Activated naive CD4-positive, alpha-beta T cell treated with anti-CD3 and anti-CD28 coated beads, Interleukin-2, amount 50 U/mL, for 16 hours (primary cell): ENCODE data around the gene NPIPA5.
"Not testable (repeated sequence)": the region's sequence is repeated elsewhere in the genome, so short reads cannot be mapped to it uniquely, and the experiment has no call there.

Source experiments
- DNase-seq: peaks from one replicate; pipeline ENCODE4 v3.0.0-alpha.2; 2020

NPIPA5 gene

GRCh38 chr16:15378194-15378593 lies at the start of gene NPIPA5:
Gene NPIPA5 (minus strand): TSS chr16:15378294. CDS start chr16:15378294, 0 bp downstream.
- not testable (repeated sequence) for DNase-seq

DNA sequence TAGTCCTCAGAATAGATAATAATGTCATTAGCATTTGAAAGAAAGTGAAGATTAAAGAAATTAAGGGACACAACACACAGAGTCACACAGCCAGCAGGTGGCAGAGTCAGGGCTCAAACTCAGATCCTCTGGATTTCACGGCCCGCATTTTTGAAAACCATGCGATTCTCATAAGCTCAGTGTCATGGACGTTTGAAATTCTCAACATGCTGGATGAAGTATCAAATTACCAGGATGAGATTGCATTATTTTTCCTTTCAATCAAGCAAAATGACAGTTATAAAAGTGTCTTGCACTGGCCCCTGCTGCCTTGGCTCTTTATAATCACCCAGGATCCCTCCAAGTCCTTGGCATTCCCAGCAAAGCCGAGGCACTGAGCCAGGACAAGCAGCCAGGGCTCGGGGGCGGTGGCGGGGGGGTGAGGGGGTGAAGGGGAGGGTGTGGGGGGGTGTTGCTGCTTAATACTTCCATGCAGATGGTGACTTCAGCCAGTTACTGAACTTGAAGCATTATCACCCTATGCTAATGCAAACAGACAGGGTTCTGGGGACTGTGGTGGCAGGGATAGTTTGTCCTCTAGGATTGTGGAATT lies 49.6 kb upstream of the NPIPA5 start:
- peak; percentile 67 for DNase-seq

DNA sequence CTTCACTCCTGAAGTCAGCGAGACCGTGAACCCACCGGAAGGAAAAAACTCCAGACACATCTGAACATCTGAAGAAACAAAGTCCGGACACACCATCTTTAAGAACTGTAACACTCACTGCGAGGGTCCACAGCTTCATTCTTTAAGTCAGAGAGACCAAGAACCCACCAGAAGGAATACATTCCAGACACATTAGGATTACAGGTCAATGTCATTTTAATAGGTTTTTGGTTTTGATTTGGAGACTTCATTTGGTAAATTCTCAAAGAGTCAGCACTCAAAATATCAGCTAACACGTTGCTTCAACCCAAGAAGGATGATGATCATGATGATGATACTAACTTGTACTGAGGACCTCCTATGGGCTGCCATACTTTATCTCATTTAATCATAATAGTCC lies 48.7 kb upstream of the NPIPA5 start:
- no peak for DNase-seq

DNA sequence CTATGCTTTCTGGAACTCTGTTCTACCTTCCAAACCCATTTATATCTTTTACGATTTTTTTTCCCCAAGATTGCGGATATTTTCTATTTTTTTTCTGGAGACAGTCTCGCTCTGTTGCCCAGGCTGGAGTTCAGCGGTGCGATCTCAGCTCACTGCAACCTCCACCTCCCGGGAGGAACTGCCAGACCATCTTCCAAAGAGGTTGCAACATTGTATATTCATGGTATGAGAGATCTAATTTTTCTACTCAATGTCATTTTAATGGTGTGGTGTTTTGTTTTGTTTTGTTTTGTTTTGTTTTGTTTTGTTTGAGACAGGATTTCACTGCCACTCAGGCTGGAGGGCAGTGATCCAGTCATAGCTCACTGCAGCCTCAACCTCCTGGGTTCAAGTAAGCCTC lies 47.8 kb upstream of the NPIPA5 start:
- DNase-seq: no peak

GRCh38 chr16:15422222-15422621 lies 44.1 kb upstream of the NPIPA5 start:
- DNase-seq: no peak

- DNase-seq: not testable (repeated sequence)
Observed at GRCh38 chr16:15421696-15422095, 43.6 kb upstream of the NPIPA5 start.

- DNase-seq: no peak
Observed at GRCh38 chr16:15418206-15418605, 40.1 kb upstream of the NPIPA5 start.

GRCh38 chr16:15417197-15417596 lies 39.1 kb upstream of the NPIPA5 start:
- no peak for DNase-seq

DNA sequence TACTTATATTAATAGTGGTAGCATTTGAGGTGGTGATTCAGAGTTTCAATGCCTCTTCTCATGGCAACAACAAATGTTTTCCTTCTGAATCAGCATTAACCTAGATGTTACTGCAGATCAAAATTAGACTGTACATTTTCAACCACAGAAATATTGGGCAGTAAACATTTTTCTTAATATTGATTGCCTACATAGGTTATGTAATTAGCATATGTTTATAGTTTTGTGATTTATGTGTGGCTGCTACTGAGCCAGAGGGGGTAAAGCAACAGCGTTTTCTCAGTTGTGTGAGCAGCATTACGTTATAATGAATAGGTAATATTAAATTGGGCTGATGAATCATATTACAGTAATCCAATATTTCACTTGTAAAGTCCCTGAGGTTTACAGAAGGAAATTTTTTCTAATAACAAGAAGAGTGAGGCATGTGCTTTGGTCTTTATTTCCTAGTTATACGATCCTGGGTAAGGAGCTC lies 37.5 kb upstream of the NPIPA5 start:
- DNase-seq: no peak

DNA sequence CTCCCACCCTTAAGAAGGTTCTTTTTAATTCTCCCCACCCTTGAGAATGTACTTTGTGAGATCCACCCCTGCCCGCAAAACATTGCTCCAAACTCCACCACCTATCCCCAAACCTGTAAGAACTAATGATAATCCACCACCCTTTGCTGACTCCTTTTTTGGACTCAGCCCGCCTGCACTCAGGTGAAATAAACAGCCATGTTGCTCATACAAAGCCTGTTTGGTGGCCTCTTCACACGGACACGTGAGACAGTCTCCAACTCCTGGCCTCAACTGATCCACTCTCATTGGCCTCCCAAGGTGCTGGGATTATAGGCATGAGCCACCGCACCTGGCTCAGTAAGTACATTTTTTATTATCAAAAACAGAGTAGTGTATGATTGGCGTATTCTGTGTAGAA lies 31.4 kb upstream of the NPIPA5 start:
- DNase-seq: not testable (repeated sequence)

- DNase-seq: not testable (repeated sequence)
Observed at GRCh38 chr16:15407756-15408155, 29.7 kb upstream of the NPIPA5 start.

DNA sequence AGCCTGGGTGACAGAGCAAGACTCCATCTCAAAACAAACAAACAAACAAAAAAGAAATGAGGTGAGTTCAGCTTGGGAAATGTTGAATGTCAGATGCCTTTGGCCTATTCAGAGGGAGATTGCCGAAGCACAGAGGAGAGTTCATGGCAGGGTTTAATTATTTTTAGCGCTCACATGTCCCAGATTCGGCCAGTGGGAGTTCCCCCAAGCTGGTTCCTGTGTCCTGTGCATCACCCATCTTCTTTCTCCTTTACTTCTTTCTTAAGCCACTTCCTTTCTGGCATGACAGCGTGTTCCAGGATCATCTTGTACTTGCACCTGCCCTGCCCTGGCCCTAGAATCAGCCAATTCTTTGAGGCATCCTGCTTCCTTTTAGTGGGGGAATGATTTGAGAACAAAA lies 26.7 kb upstream of the NPIPA5 start:
- DNase-seq: no peak

DNA sequence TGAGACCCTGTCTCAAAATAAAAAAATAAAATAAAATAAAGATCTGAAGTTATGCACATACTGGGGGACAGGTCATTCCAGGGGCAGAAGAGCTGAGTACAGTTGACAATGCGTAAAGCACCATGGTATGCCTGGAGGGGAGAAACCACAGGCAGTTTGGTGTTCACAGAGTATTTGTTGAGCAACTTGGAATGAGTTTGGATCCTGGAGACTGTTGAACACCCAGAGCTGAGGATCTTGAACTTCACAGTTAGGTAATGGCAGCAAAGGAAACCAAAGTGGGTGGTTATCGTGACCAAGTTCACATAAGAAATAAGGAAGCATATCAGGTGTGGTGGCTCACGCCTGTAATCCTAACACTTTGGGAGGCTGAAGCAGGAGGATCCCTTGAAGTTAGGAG lies 26.0 kb upstream of the NPIPA5 start:
- not testable (repeated sequence) for DNase-seq

GRCh38 chr16:15403392-15403995 lies 25.4 kb upstream of the NPIPA5 start:
- DNase-seq: no peak

GRCh38 chr16:15401972-15402371 lies 23.9 kb upstream of the NPIPA5 start:
- no peak for DNase-seq

DNA sequence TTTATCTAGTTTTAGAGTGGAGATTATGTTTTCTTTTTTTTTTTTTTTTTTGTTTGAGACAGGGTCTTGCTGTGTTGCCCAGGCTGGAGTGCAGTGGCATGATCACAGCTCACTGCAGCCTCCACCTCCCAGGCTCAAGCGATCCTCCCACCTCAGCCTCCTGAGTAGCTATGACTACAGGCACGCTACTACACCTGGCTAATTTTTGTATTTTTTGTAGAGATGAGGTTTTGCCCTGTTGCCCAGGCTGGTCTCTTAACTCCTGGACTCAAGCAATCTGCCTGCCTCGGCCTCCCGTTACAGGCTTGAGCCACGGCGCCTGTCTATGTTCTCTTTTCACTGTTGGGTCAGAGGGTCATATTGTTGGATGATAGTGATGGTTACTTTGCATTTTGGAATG lies 22.2 kb upstream of the NPIPA5 start:
- not testable (repeated sequence) for DNase-seq

GRCh38 chr16:15399317-15399716 lies 21.2 kb upstream of the NPIPA5 start:
- DNase-seq: no peak

GRCh38 chr16:15398618-15399316 lies 20.7 kb upstream of the NPIPA5 start:
- no peak for DNase-seq

GRCh38 chr16:15396948-15397594 lies 19.0 kb upstream of the NPIPA5 start:
- no peak for DNase-seq

DNA sequence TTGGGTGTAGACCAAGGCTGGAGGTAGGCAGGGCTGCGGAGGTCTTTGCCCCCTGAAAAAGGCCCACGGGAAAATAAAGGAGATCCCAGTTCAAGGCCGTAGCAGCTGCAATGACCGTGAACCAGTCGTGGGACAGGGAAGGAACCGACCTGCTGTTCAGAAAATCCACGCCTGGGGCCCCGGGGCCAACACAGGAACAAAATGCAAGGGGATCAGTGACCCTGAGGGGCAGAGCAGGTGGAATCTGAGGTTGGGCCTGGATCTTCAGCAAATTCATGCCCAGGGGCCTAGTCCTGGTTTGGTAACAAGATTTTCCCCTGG lies 18.4 kb upstream of the NPIPA5 start:
- DNase-seq: not testable (repeated sequence)

DNA sequence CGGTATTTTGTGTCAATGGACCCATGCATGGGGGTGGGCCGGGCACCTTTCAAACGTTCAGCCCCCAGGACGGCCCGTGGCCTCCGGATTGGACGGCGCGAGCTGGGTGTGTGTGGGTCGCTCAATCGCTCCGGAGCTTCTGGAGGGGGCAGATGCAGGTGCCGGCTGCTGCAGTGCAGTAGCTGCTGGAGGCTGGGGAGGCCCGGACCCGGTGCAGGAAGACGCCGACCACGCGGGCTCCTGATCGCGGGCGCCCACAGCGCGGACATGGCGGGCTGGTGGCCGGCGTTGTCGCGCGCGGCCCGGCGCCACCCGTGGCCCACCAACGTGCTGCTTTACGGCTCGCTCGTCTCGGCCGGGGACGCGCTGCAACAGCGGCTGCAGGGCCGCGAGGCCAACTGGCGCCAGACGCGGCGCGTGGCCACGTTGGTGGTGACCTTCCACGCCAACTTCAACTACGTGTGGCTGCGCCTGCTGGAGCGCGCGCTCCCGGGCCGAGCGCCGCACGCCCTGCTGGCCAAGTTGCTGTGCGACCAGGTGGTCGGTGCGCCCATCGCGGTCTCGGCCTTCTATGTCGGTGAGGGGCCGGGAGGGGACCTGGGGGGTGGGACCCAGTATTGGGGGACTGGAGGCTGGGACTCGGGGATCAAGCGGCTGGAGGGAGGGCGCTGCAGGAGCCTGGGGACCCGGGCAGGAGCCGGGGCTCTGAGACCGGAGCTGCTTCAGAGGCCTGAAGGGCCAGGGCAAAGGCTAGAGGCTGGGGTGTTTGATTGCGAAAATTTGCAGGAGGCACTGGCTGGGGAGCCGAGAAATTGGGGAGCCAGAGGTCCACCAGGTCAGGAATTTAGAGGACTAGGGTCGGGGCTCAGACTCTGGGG lies 17.8 kb upstream of the NPIPA5 start, which contains the start of gene MPV17L:
MPV17L (plus strand) TSS at position 124 of the 878 bp plus-strand sequence; CDS start at position 268, 144 bp downstream.
- peak; percentile 10 for DNase-seq

DNA sequence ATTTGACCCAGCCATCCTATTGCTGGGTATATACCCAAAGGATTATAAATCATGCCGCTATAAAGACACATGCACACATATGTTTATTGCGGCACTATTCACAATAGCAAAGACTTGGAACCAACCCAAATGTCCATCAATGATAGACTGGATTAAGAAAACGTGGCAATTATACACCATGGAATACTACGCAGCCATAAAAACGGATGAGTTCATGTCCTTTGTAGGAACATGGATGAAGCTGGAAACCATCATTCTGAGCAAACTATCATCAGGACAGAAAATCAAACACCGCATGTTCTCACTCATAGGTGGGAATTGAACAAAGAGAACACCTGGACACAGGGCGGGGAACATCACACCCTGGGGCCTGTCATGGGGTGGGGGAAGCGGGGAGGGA lies 14.9 kb upstream of the NPIPA5 start:
- not testable (repeated sequence) for DNase-seq

DNA sequence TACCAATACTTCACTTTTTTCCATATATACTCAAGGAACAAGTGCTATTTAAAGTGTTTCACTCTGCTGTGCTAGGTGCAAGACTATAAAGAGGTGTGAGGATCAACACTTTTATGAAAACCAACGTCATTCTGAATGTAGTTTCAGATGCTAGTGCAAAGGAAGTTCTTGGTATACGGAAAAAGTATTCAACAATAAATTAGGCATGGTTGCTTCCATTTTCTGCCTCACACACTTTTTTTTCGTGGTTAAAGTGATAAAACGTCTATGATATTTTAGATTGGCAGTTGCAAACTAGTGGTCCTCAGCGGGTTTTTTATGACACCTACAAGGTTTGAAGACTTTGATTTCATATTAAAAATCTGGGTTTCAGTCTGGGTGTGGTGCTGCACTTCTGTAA lies 11.8 kb upstream of the NPIPA5 start:
- not testable (repeated sequence) for DNase-seq
